Measurements from ENCODE around the gene ZNF57. TPM values are rescaled to one million over a fixed set of nuclear protein-coding genes. Genes with fewer than 3 reads are reported as not detected.

ZNF57 gene
- total and polyA plus RNA-seq, 9 of the 15 experiments (the other 6 are each of a cell fraction or from before 2014, with no cell fraction given) = 3.9 to 13.5 (median 7.8) TPM

DNA sequence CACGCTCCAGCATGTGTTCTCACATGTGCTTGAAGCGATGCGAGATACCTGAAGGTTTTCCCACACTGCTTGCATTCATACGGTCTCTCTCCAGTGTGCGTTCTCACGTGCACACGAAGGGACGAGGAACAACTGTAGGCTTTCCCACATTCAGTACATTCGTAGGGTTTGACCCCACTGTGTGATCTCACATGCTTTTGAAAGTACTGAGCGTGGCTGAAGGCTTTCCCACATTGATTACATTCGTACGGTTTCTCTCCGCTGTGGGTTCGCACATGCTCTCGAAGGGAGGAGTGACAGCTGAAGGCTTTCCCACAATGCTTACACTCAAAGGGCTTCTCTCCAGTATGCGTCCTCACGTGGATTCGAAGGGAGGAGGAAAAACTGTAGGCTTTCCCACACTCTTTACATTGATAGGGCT, 32.8 kb downstream of the ZNF57 start (continued):
- TF ChIP-seq, protein P1, sequence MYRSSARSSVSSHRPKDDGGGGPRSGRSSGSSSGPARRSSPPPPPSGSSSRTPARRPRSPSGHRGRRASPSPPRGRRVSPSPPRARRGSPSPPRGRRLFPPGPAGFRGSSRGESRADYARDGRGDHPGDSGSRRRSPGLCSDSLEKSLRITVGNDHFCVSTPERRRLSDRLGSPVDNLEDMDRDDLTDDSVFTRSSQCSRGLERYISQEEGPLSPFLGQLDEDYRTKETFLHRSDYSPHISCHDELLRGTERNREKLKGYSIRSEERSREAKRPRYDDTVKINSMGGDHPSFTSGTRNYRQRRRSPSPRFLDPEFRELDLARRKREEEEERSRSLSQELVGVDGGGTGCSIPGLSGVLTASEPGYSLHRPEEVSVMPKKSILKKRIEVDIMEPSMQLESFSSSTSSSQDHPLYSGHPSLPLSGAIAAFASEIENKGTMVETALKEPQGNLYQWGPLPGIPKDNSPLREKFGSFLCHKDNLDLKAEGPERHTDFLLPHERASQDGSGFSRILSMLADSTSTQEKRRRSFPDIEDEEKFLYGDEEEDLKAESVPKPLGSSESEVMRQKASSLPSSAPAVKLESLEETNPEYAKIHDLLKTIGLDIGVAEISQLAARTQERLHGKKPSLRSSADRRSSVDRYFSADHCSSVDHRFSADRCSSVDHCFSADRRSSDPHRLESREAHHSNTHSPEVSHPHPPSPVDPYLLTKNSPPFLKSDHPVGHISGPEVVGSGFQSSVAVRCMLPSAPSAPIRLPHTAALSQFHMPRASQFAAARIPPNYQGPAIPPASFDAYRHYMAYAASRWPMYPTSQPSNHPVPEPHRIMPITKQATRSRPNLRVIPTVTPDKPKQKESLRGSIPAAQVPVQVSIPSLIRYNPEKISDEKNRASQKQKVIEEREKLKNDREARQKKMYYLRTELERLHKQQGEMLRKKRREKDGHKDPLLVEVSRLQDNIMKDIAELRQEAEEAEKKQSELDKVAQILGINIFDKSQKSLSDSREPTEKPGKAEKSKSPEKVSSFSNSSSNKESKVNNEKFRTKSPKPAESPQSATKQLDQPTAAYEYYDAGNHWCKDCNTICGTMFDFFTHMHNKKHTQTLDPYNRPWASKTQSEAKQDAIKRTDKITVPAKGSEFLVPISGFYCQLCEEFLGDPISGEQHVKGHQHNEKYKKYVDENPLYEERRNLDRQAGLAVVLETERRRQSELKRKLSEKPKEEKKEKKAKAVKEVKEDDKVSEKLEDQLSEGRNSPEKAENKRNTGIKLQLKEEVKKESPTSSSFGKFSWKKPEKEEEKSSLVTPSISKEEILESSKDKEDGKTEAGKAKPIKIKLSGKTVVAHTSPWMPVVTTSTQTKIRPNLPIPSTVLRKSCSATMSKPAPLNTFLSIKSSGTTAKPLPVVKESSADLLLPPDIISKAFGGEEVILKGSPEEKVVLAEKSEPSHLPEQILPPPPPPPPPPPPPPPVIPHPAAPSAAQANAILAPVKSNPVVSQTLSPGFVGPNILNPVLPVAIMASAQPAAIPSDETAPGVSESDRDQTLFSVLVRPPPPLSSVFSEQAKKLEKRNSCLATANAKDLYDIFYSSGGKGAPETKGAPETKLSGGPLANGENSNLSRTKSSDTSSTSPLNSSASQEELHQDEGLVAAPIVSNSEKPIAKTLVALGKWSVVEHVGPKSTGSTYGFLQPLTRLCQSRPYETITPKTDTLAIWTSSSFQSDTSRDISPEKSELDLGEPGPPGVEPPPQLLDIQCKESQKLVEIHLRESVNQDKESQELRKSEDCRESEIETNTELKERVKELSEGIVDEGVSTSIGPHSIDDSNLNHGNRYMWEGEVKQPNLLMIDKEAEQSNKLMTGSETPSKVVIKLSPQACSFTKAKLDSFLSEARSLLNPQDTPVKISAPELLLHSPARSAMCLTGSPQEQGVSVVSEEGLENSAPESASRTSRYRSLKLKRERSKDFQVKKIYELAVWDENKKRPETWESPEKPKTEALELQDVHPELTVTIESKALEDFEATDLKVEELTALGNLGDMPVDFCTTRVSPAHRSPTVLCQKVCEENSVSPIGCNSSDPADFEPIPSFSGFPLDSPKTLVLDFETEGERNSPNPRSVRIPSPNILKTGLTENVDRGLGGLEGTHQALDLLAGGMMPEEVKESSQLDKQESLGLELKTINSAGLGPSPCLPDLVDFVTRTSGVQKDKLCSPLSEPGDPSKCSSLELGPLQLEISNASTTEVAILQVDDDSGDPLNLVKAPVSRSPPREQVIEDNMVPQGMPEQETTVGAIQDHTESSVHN (IDR thresholded peaks at IDR 0.05; ENCODE audit: borderline replicate concordance in 1 of 2, low read depth in 1 of 2) = peak; percentile 69 to 87; a peak in 3 of 4 replicates
- TF ChIP-seq GABPB1 (CRISPR knock-in tag; IDR thresholded peaks at IDR 0.05) (no peak), L3MBTL2 (IDR thresholded peaks at IDR 0.05) (peak; percentile 50; the same call in 1 of the 2 replicates), JUN (IDR thresholded peaks at IDR 0.05; ENCODE audit: borderline replicate concordance, low read depth, low read length) (0 out of 2 replicates have a peak, but pooled peaks have one; percentile 46), JUN (CRISPR knock-in tag; IDR thresholded peaks at IDR 0.05; ENCODE audit: borderline replicate concordance) (no peak), XRCC3 (IDR thresholded peaks at IDR 0.05) (peak; percentile 100), GTF2A2 (tag; IDR thresholded peaks at IDR 0.05) (0 out of 2 replicates have a peak, but pooled peaks have one; percentile 33), ZNF274 (IDR thresholded peaks at IDR 0.05; ENCODE audit: borderline replicate concordance, low read depth, low read length) (peak; percentile 58; the same call in 1 of the 2 replicates), EP400 (IDR thresholded peaks at IDR 0.05) (peak; percentile 28; the same call in 1 of the 2 replicates), RBM15 (IDR thresholded peaks at IDR 0.05; ENCODE audit: insufficient read depth, low read length) (no peak), ETV1 (tag; conservative IDR thresholded peaks at IDR 0.05; ENCODE audit: low read depth) (no peak), NFRKB (IDR thresholded peaks at IDR 0.05; ENCODE audit: low read depth) (peak; percentile 94)
- TF ChIP-seq, protein P2, sequence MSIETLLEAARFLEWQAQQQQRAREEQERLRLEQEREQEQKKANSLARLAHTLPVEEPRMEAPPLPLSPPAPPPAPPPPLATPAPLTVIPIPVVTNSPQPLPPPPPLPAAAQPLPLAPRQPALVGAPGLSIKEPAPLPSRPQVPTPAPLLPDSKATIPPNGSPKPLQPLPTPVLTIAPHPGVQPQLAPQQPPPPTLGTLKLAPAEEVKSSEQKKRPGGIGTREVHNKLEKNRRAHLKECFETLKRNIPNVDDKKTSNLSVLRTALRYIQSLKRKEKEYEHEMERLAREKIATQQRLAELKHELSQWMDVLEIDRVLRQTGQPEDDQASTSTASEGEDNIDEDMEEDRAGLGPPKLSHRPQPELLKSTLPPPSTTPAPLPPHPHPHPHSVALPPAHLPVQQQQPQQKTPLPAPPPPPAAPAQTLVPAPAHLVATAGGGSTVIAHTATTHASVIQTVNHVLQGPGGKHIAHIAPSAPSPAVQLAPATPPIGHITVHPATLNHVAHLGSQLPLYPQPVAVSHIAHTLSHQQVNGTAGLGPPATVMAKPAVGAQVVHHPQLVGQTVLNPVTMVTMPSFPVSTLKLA (conservative IDR thresholded peaks at IDR 0.05) = no peak
- TF ChIP-seq, protein P3, sequence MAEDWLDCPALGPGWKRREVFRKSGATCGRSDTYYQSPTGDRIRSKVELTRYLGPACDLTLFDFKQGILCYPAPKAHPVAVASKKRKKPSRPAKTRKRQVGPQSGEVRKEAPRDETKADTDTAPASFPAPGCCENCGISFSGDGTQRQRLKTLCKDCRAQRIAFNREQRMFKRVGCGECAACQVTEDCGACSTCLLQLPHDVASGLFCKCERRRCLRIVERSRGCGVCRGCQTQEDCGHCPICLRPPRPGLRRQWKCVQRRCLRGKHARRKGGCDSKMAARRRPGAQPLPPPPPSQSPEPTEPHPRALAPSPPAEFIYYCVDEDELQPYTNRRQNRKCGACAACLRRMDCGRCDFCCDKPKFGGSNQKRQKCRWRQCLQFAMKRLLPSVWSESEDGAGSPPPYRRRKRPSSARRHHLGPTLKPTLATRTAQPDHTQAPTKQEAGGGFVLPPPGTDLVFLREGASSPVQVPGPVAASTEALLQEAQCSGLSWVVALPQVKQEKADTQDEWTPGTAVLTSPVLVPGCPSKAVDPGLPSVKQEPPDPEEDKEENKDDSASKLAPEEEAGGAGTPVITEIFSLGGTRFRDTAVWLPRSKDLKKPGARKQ (CRISPR knock-in tag; IDR thresholded peaks at IDR 0.05) = peak; percentile 94
- TF ChIP-seq, protein P4, sequence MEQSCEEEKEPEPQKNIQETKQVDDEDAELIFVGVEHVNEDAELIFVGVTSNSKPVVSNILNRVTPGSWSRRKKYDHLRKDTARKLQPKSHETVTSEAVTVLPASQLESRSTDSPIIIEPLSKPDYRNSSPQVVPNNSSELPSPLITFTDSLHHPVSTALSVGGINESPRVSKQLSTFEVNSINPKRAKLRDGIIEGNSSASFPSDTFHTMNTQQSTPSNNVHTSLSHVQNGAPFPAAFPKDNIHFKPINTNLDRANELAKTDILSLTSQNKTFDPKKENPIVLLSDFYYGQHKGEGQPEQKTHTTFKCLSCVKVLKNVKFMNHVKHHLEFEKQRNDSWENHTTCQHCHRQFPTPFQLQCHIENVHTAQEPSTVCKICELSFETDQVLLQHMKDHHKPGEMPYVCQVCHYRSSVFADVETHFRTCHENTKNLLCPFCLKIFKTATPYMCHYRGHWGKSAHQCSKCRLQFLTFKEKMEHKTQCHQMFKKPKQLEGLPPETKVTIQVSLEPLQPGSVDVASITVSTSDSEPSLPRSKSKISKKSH (CRISPR knock-in tag; IDR thresholded peaks at IDR 0.05) = peak; percentile 94

All from K562 (cell line).